Measurements from ENCODE around the gene SGCA. TPM values are rescaled to one million over a fixed set of nuclear protein-coding genes. Genes with fewer than 3 reads are reported as not detected.

Gene SGCA
- total and polyA plus RNA-seq, 2 of the 13 experiments (the other 11 are each of a cell fraction or from before 2014, with no cell fraction given), result not detected

GRCh38 chr17:50200457-50201275 lies 34.9 kb downstream of the SGCA start (continued):
- TF ChIP-seq IKZF4 (CRISPR knock-in tag; IDR thresholded peaks at IDR 0.05; ENCODE audit: borderline replicate concordance, low read depth, not compliant biosample characterization) (peak; percentile 58), TEAD2 (CRISPR knock-in tag; IDR thresholded peaks at IDR 0.05) (no peak), ZBTB21 (CRISPR knock-in tag; IDR thresholded peaks at IDR 0.05) (no peak), NFIB (CRISPR knock-in tag; IDR thresholded peaks at IDR 0.05; ENCODE audit: borderline replicate concordance) (no peak), ZBTB40 (IDR thresholded peaks at IDR 0.05) (no peak), ZBTB40 (CRISPR knock-in tag; IDR thresholded peaks at IDR 0.05) (no peak; the same call in 1 of the 2 replicates), HNF4G (IDR thresholded peaks at IDR 0.05; ENCODE audit: borderline replicate concordance, low read depth, low read length) (no peak), HNF4G (CRISPR knock-in tag; IDR thresholded peaks at IDR 0.05; ENCODE audit: borderline replicate concordance, low read depth) (peak; percentile 43; the same call in 1 of the 2 replicates), KDM2A (CRISPR knock-in tag; IDR thresholded peaks at IDR 0.05; ENCODE audit: borderline replicate concordance, low read depth) (peak; percentile 84), SP5 (CRISPR knock-in tag; IDR thresholded peaks at IDR 0.05; ENCODE audit: borderline replicate concordance, low read depth) (peak; percentile 33; the same call in 1 of the 2 replicates), ZSCAN22 (CRISPR knock-in tag; IDR thresholded peaks at IDR 0.05) (no peak), ZNF496 (CRISPR knock-in tag; IDR thresholded peaks at IDR 0.05; ENCODE audit: insufficient replicate concordance) (no peak), HDAC1 (CRISPR knock-in tag; IDR thresholded peaks at IDR 0.05) (no peak), DBP (CRISPR knock-in tag; IDR thresholded peaks at IDR 0.05; ENCODE audit: not compliant biosample characterization) (no peak), ASH2L (IDR thresholded peaks at IDR 0.05; ENCODE audit: insufficient read length, low read depth, low read length) (peak; percentile 58), ZFP36L1 (CRISPR knock-in tag; IDR thresholded peaks at IDR 0.05) (no peak)
- TF ChIP-seq, protein P1, sequence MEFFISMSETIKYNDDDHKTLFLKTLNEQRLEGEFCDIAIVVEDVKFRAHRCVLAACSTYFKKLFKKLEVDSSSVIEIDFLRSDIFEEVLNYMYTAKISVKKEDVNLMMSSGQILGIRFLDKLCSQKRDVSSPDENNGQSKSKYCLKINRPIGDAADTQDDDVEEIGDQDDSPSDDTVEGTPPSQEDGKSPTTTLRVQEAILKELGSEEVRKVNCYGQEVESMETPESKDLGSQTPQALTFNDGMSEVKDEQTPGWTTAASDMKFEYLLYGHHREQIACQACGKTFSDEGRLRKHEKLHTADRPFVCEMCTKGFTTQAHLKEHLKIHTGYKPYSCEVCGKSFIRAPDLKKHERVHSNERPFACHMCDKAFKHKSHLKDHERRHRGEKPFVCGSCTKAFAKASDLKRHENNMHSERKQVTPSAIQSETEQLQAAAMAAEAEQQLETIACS (CRISPR knock-in tag; IDR thresholded peaks at IDR 0.05), result no peak
